Breast epithelium (tissue), 3 donors: ENCODE data around the gene CADM1.

Experiments
- CTCF ChIP-seq, 3 donors: fragments of 450-650 bp; IDR thresholded peaks; one replicate each; pipeline ENCODE4 v1.5.1; 2016 to 2017; ENCODE audit warnings: antibody characterized with exemption in 3 of 3, mild to moderate bottlenecking in 3 of 3, moderate library complexity in 3 of 3
- POLR2AphosphoS5 ChIP-seq, 3 donors: sonication (generic); formaldehyde crosslinking; IDR thresholded peaks; one replicate each; pipeline ENCODE4 v1.6.1; 2017; ENCODE audit warnings: antibody characterized with exemption in 3 of 3

DNA sequence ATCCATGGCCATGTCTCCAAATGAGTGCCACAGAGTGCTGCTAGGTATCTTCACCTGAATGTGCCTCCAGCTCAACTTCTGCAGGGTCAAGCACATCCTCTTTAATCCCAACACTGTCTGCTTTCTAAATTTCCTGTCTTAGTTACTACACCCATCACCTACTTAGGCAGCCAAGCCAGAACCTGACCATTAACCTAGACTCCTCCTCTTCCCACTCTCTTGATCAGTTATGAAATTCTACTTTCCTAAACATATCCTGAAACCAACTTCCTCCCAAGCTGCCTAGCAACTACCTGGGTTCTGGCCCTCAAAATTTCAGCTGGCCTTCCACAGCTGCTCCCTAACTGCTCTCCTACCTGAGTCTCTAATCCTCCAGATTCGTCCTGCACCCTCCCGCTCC, 22.7 kb downstream of the CADM1 start:
- TF ChIP-seq POLR2AphosphoS5 (IDR thresholded peaks at IDR 0.05): no peak
- no peak for TF ChIP-seq CTCF (IDR thresholded peaks at IDR 0.05)
